ENCODE data around the gene ZNF532. TPM values are rescaled to one million over a fixed set of nuclear protein-coding genes. Genes with fewer than 3 reads are reported as not detected.

ZNF532 gene
- total RNA-seq, 4 donors from 2014 or later = 16.2 to 26.9 (median 22.7) TPM

DNA sequence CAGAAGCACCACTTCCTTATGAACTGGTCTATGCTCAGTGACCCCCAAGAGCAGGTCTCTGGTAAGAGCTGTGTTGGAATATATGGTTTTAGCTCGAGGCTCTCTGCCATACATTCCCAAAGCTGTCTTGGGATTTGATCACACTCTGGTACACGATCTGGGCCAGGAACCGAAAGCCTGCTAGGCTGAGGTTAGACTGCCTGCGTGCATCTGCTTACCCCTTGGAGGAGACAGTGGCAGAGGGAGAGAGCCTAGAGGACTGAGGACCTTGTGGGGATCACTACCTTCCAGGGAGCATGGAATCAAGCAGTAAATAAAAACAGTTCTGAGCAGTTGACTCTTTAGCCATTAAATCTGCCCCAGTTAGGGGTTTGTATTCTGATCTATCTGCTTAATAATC is 63.7 kb downstream of the ZNF532 start:
- H3K4me3 ChIP-seq = no peak overlapping the region
- H3K27me3 ChIP-seq = no peaks in the 10 kb centered on the region
- H3K9me3 ChIP-seq = no peaks in the 10 kb centered on the region
- in situ Hi-C loops (cut with MboI; ENCODE audit: low pct_ligation_motif_present in 1 of 4, low pct_unique_long_range_greater_than_20kb in 1 of 4, low sequenced_read_pairs in 3 of 4) = no loop called here
- DNase-seq = no peak
- H3K27ac ChIP-seq = no peak overlapping the region
- no peaks in the 10 kb centered on the region for H3K36me3 ChIP-seq
- WGBS, 2 donors (ENCODE audit: low coverage in 1 of 2) = 77% methylated on average over 4 of the region's 4 CpGs; no CpG with 5 or more reads in 1 of the 2 donors
- intact Hi-C loops (cut with DNase I; ENCODE audit: low total_unique reads) = no loop called here
- TF ChIP-seq EP300 (IDR thresholded peaks at IDR 0.05; ENCODE audit: low read depth) = no peak
- TF ChIP-seq POLR2AphosphoS5 (IDR thresholded peaks at IDR 0.05) = no peak
- no peak for TF ChIP-seq POLR2A (IDR thresholded peaks at IDR 0.05)
- TF ChIP-seq, protein P1, sequence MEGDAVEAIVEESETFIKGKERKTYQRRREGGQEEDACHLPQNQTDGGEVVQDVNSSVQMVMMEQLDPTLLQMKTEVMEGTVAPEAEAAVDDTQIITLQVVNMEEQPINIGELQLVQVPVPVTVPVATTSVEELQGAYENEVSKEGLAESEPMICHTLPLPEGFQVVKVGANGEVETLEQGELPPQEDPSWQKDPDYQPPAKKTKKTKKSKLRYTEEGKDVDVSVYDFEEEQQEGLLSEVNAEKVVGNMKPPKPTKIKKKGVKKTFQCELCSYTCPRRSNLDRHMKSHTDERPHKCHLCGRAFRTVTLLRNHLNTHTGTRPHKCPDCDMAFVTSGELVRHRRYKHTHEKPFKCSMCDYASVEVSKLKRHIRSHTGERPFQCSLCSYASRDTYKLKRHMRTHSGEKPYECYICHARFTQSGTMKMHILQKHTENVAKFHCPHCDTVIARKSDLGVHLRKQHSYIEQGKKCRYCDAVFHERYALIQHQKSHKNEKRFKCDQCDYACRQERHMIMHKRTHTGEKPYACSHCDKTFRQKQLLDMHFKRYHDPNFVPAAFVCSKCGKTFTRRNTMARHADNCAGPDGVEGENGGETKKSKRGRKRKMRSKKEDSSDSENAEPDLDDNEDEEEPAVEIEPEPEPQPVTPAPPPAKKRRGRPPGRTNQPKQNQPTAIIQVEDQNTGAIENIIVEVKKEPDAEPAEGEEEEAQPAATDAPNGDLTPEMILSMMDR (IDR thresholded peaks at IDR 0.05) = no peak
- H3K4me1 ChIP-seq = peaks cover 0 to 16% (median 3%) of the 10 kb centered on the region in 4 donors

GRCh38 chr18:58929206-58929605 is 64.5 kb downstream of the ZNF532 start:
- intact Hi-C loops (cut with DNase I; ENCODE audit: low total_unique reads) (no loop called here), in situ Hi-C loops (cut with MboI; ENCODE audit: low pct_ligation_motif_present in 1 of 4, low pct_unique_long_range_greater_than_20kb in 1 of 4, low sequenced_read_pairs in 3 of 4) (no loop called here)
- no peak for TF ChIP-seq POLR2AphosphoS5 (IDR thresholded peaks at IDR 0.05)
- TF ChIP-seq EP300 (IDR thresholded peaks at IDR 0.05; ENCODE audit: low read depth) = no peak
- TF ChIP-seq, protein P1 (IDR thresholded peaks at IDR 0.05) = no peak
- TF ChIP-seq POLR2A (IDR thresholded peaks at IDR 0.05) = no peak
- DNase-seq = no peak
- H3K4me1 ChIP-seq = peaks cover 0 to 16% (median 3%) of the 10 kb centered on the region in 4 donors
- no peaks in the 10 kb centered on the region for H3K9me3 ChIP-seq
- WGBS, 2 donors (ENCODE audit: low coverage in 1 of 2) = 80% methylated on average over 1 to 6 of the region's 6 CpGs
- H3K27ac ChIP-seq = no peak overlapping the region
- no peaks in the 10 kb centered on the region for H3K27me3 ChIP-seq
- H3K36me3 ChIP-seq = no peaks in the 10 kb centered on the region
- H3K4me3 ChIP-seq = no peak overlapping the region

DNA sequence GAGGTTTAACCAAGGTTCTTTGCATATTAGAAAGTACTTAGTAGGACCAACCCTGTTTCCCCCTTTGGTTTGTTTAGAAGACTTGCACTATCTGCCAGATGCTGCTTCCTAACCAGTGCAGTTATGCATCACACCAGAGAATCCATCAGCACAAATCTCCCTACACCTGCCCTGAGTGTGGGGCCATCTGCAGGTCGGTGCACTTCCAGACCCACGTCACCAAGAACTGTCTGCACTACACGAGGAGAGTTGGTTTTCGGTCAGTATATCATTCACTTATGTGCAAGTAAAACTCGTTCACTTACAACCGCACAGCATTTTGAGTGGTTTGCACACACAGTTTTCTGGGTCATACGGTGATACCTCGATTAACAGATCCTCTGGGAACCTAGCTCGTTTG is 69.7 kb downstream of the ZNF532 start:
- Histone ChIP-seq H3K27ac (no peak overlapping the region), H3K36me3 (no peaks in the 10 kb centered on the region), H3K4me1 (peaks cover 0 to 14% (median 0%) of the 10 kb centered on the region in 4 donors), H3K4me3 (no peak overlapping the region), H3K27me3 (no peaks in the 10 kb centered on the region), H3K9me3 (no peaks in the 10 kb centered on the region)
- intact Hi-C loops (cut with DNase I; ENCODE audit: low total_unique reads) = no loop called here
- in situ Hi-C loops (cut with MboI; ENCODE audit: low pct_ligation_motif_present in 1 of 4, low pct_unique_long_range_greater_than_20kb in 1 of 4, low sequenced_read_pairs in 3 of 4) = no loop called here
- TF ChIP-seq EP300 (IDR thresholded peaks at IDR 0.05; ENCODE audit: low read depth) (no peak), POLR2AphosphoS5 (IDR thresholded peaks at IDR 0.05) (no peak), POLR2A (IDR thresholded peaks at IDR 0.05) (no peak)
- TF ChIP-seq, protein P1 (IDR thresholded peaks at IDR 0.05) = no peak
- 77% methylated on average over 9 of the region's 9 CpGs; no CpG with 5 or more reads in 1 of the 2 donors for WGBS, 2 donors (ENCODE audit: low coverage in 1 of 2)
- DNase-seq = no peak

- TF ChIP-seq EP300 (IDR thresholded peaks at IDR 0.05; ENCODE audit: low read depth) (no peak), POLR2A (IDR thresholded peaks at IDR 0.05) (no peak), POLR2AphosphoS5 (IDR thresholded peaks at IDR 0.05) (no peak)
- TF ChIP-seq, protein P1 (IDR thresholded peaks at IDR 0.05) = no peak
- no peaks in the 10 kb centered on the region for H3K9me3 ChIP-seq
- H3K4me3 ChIP-seq = no peak overlapping the region
- WGBS, 2 donors (ENCODE audit: low coverage in 1 of 2) = 78 to 81% methylated on average over 3 of the region's 3 CpGs
- no peak overlapping the region for H3K27ac ChIP-seq
- intact Hi-C loops (cut with DNase I; ENCODE audit: low total_unique reads) (no loop called here), in situ Hi-C loops (cut with MboI; ENCODE audit: low pct_ligation_motif_present in 1 of 4, low pct_unique_long_range_greater_than_20kb in 1 of 4, low sequenced_read_pairs in 3 of 4) (no loop called here)
- no peaks in the 10 kb centered on the region for H3K27me3 ChIP-seq
- no peak for DNase-seq
- H3K36me3 ChIP-seq = no peaks in the 10 kb centered on the region
- H3K4me1 ChIP-seq = peaks cover 0 to 14% (median 0%) of the 10 kb centered on the region in 4 donors
These were observed 70.4 kb downstream of the ZNF532 start for GRCh38 chr18:58934933-58935577.
